IPS-NIHi7 (cell line): ENCODE measurements around the gene LAMA3.
A peak's percentile ranks its signal among the peaks of the same experiment; 100 is the strongest.
"Not testable (repeated sequence)": the region's sequence is repeated elsewhere in the genome, so short reads cannot be mapped to it uniquely, and the experiment has no call there.

Experiments used
- DNase-seq: peaks from one replicate; pipeline ENCODE4 v3.0.0; 2012; ENCODE audit warnings: mixed read lengths; ENCODE audit errors: extremely low spot score

Gene LAMA3

GRCh38 chr18:23703057-23703986 is 14.1 kb downstream of the LAMA3 start:
- DNase-seq, result peak; percentile 41

- DNase-seq, result no peak
Observed at GRCh38 chr18:23703987-23704384, 14.7 kb downstream of the LAMA3 start.

GRCh38 chr18:23704806-23705205 is 15.6 kb downstream of the LAMA3 start:
- no peak for DNase-seq

- no peak for DNase-seq
Observed at GRCh38 chr18:23706971-23707640, 17.9 kb downstream of the LAMA3 start.

- no peak for DNase-seq
Observed at GRCh38 chr18:23710068-23710527, 20.8 kb downstream of the LAMA3 start.

GRCh38 chr18:23710946-23711345 is 21.7 kb downstream of the LAMA3 start:
- DNase-seq, result no peak

- DNase-seq, result no peak
Observed at GRCh38 chr18:23711426-23711825, 22.2 kb downstream of the LAMA3 start.

GRCh38 chr18:23712445-23712844 is 23.2 kb downstream of the LAMA3 start:
- no peak for DNase-seq

GRCh38 chr18:23714576-23714975 is 25.3 kb downstream of the LAMA3 start:
- no peak for DNase-seq

- DNase-seq, result not testable (repeated sequence)
Observed at GRCh38 chr18:23716079-23716478, 26.8 kb downstream of the LAMA3 start.

GRCh38 chr18:23716516-23716915 is 27.3 kb downstream of the LAMA3 start:
- DNase-seq, result peak; percentile 72

GRCh38 chr18:23716966-23717365 is 27.7 kb downstream of the LAMA3 start:
- no peak for DNase-seq

GRCh38 chr18:23718243-23718720 is 29.0 kb downstream of the LAMA3 start:
- DNase-seq, result no peak

GRCh38 chr18:23718731-23719130 is 29.5 kb downstream of the LAMA3 start:
- no peak for DNase-seq

GRCh38 chr18:23719634-23720201 is 30.5 kb downstream of the LAMA3 start:
- peak; percentile 70 for DNase-seq

GRCh38 chr18:23721696-23722480 is 32.6 kb downstream of the LAMA3 start:
- no peak for DNase-seq

GRCh38 chr18:23722646-23723045 is 33.4 kb downstream of the LAMA3 start:
- no peak for DNase-seq

- no peak for DNase-seq
Observed at GRCh38 chr18:23723121-23723520, 33.9 kb downstream of the LAMA3 start.

GRCh38 chr18:23724681-23725080 is 35.4 kb downstream of the LAMA3 start:
- no peak for DNase-seq

GRCh38 chr18:23725351-23725750 is 36.1 kb downstream of the LAMA3 start:
- no peak for DNase-seq

GRCh38 chr18:23725827-23726661 is 36.8 kb downstream of the LAMA3 start:
- no peak for DNase-seq
